Measurements from ENCODE around the gene DAG1. TPM values are rescaled to one million over a fixed set of nuclear protein-coding genes. Genes with fewer than 3 reads are reported as not detected.

DAG1 gene
- total and polyA plus RNA-seq, 10 of the 15 experiments (the other 5 are each of a cell fraction or from before 2014, with no cell fraction given) = 0.33 to 16.3 (median 9.2) TPM

DNA sequence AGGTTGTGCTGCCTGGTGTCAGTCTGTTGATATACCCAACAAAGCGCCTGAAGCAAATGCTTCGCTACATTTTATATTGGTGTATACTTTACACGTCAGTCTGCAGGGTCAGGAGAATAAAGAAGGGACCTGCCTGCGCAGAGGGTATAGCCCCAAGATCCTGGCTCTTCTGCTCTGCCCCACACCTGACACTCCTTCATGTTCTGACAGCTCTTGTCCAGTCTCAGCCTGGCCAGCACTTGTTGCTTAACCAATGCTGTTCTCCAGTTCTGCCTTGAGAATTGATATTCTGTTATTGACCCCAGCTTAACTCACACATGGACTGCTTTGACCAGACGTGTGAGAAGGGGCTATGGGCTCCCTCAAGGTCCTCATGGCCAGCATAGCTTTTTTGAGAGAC, 48.4 kb downstream of the DAG1 start:
- in situ Hi-C loops (cut with MboI) (no loop called here), intact Hi-C loops (cut with micrococcal nuclease; ENCODE audit: unreplicated experiment) (no loop called here)
- Histone ChIP-seq H3K4me1 (ENCODE audit: control insufficient read depth, insufficient read depth, low read length) (0 out of 2 replicates have a peak, but pooled peaks cover 4% of the 10 kb centered on the region), H3K4me2 (ENCODE audit: control insufficient read depth, insufficient read depth) (no peak overlapping the region), H3K79me2 (ENCODE audit: control insufficient read depth, insufficient read depth, low read length) (no peaks in the 10 kb centered on the region), H4K20me1 (ENCODE audit: control insufficient read depth, insufficient read depth) (no peaks in the 10 kb centered on the region), H3K36me3 (ENCODE audit: control insufficient read depth in 2 of 2, insufficient read depth in 2 of 2, low read length in 1 of 2) (peaks cover 2 to 16% of the 10 kb centered on the region in 2 experiments; a peak in 3 of 4 replicates), H3K9me3 (replicated peaks; ENCODE audit: control insufficient read depth, insufficient read depth, low read length) (no peaks in the 10 kb centered on the region), H3K4me3 (no peak overlapping the region), H3K27ac (ENCODE audit: control insufficient read depth, insufficient read depth) (no peak overlapping the region), H3K9ac (ENCODE audit: control insufficient read depth, insufficient read depth, low read length) (no peak overlapping the region), H2AFZ (ENCODE audit: control insufficient read depth, low read depth, low read length) (no peak overlapping the region), H3K27me3 (replicated peaks in 1 of 2; ENCODE audit: control insufficient read depth in 2 of 2, insufficient read depth in 2 of 2, low read length in 1 of 2) (no peaks in the 10 kb centered on the region)
- TF ChIP-seq, protein P1, sequence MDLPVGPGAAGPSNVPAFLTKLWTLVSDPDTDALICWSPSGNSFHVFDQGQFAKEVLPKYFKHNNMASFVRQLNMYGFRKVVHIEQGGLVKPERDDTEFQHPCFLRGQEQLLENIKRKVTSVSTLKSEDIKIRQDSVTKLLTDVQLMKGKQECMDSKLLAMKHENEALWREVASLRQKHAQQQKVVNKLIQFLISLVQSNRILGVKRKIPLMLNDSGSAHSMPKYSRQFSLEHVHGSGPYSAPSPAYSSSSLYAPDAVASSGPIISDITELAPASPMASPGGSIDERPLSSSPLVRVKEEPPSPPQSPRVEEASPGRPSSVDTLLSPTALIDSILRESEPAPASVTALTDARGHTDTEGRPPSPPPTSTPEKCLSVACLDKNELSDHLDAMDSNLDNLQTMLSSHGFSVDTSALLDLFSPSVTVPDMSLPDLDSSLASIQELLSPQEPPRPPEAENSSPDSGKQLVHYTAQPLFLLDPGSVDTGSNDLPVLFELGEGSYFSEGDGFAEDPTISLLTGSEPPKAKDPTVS (IDR thresholded peaks at IDR 0.05; ENCODE audit: low read depth, low read length) = no peak
- TF ChIP-seq SMAD5 (IDR thresholded peaks at IDR 0.05; ENCODE audit: low read depth) = no peak
- TF ChIP-seq MXI1 (IDR thresholded peaks at IDR 0.05; ENCODE audit: low read depth, low read length) = no peak
- no peak for TF ChIP-seq FOS (IDR thresholded peaks at IDR 0.05; ENCODE audit: borderline replicate concordance, extremely low read depth, insufficient read length)
- TF ChIP-seq, protein P2, sequence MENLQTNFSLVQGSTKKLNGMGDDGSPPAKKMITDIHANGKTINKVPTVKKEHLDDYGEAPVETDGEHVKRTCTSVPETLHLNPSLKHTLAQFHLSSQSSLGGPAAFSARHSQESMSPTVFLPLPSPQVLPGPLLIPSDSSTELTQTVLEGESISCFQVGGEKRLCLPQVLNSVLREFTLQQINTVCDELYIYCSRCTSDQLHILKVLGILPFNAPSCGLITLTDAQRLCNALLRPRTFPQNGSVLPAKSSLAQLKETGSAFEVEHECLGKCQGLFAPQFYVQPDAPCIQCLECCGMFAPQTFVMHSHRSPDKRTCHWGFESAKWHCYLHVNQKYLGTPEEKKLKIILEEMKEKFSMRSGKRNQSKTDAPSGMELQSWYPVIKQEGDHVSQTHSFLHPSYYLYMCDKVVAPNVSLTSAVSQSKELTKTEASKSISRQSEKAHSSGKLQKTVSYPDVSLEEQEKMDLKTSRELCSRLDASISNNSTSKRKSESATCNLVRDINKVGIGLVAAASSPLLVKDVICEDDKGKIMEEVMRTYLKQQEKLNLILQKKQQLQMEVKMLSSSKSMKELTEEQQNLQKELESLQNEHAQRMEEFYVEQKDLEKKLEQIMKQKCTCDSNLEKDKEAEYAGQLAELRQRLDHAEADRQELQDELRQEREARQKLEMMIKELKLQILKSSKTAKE (IDR thresholded peaks at IDR 0.05; ENCODE audit: low read depth, poor library complexity, severe bottlenecking) = no peak
- no peak for TF ChIP-seq POLR2AphosphoS2 (IDR thresholded peaks at IDR 0.05; ENCODE audit: low read depth, low read length)
- TF ChIP-seq, protein P3, sequence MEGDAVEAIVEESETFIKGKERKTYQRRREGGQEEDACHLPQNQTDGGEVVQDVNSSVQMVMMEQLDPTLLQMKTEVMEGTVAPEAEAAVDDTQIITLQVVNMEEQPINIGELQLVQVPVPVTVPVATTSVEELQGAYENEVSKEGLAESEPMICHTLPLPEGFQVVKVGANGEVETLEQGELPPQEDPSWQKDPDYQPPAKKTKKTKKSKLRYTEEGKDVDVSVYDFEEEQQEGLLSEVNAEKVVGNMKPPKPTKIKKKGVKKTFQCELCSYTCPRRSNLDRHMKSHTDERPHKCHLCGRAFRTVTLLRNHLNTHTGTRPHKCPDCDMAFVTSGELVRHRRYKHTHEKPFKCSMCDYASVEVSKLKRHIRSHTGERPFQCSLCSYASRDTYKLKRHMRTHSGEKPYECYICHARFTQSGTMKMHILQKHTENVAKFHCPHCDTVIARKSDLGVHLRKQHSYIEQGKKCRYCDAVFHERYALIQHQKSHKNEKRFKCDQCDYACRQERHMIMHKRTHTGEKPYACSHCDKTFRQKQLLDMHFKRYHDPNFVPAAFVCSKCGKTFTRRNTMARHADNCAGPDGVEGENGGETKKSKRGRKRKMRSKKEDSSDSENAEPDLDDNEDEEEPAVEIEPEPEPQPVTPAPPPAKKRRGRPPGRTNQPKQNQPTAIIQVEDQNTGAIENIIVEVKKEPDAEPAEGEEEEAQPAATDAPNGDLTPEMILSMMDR (IDR thresholded peaks at IDR 0.05 in 2 of 3, conservative IDR thresholded peaks at IDR 0.05 in 1 of 3; ENCODE audit: control insufficient read depth in 2 of 3, extremely low read depth in 1 of 3, insufficient read depth in 1 of 3, low read depth in 3 of 3, low read length in 3 of 3) = no peak
- TF ChIP-seq SREBF2 (IDR thresholded peaks at IDR 0.05; ENCODE audit: low read length) = no peak
- TF ChIP-seq, protein P4, sequence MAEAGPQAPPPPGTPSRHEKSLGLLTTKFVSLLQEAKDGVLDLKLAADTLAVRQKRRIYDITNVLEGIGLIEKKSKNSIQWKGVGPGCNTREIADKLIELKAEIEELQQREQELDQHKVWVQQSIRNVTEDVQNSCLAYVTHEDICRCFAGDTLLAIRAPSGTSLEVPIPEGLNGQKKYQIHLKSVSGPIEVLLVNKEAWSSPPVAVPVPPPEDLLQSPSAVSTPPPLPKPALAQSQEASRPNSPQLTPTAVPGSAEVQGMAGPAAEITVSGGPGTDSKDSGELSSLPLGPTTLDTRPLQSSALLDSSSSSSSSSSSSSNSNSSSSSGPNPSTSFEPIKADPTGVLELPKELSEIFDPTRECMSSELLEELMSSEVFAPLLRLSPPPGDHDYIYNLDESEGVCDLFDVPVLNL (IDR thresholded peaks at IDR 0.05; ENCODE audit: low read depth, low read length) = no peak
- ChIA-PET CTCF (interaction anchor here (1.4 to 1.7 kb wide), 2 partner anchors 21 to 22 kb away, joined by 3 read pairs; no protein-coding TSS in a partner anchor), RAD21 (ENCODE audit: unreplicated experiment) (no interaction called here), POLR2A (no interaction called here), SMC1A (ENCODE audit: uncharacterized antibody, unreplicated experiment) (interaction anchor here (1.8 kb wide), 1 partner anchor 10 kb away, joined by 4 read pairs; no protein-coding TSS in a partner anchor)
- WGBS (ENCODE audit: insufficient coverage, insufficient replicate concordance, low lambda C conversion rate, missing lambda C conversion rate) = 78% methylated on average over 5 of the region's 5 CpGs
- no peak for ATAC-seq
- DNase-seq (ENCODE audit: low read depth, low spot score) = no peak
- FAIRE-seq = no peak
- BruUV-seq (replicated peaks) = no TSS peak

Measured in GM12878 (cell line).